ENCODE measurements around the gene GALNT10. TPM values are rescaled to one million over a fixed set of nuclear protein-coding genes. Genes with fewer than 3 reads are reported as not detected.

Gene GALNT10
- total and polyA plus RNA-seq, 2 of the 8 experiments (the other 6 are each of a cell fraction or from before 2014, with no cell fraction given) = 4.6 to 15.5 TPM

- no peak for TF ChIP-seq KDM4A (IDR thresholded peaks at IDR 0.05; ENCODE audit: low read depth, low read length, severe bottlenecking)
- TF ChIP-seq SP4 (IDR thresholded peaks at IDR 0.05; ENCODE audit: low read length) = no peak
- TF ChIP-seq E2F6 (IDR thresholded peaks at IDR 0.05) = no peak
- no peak for TF ChIP-seq POLR2A (IDR thresholded peaks at IDR 0.05; ENCODE audit: control extremely low read depth in 1 of 2, low read depth in 2 of 2, low read length in 2 of 2)
Measured at GRCh38 chr5:154240595-154240994, 50.1 kb downstream of the GALNT10 start (continued).
